Hematopoietic multipotent progenitor cell treated with erythropoietin and hydrocortisone succinate and interleukin-3 and kit ligand, for 4 days (in vitro differentiated cells): Measurements from ENCODE around the gene GPR32.
"Not testable (repeated sequence)": the region's sequence is repeated elsewhere in the genome, so short reads cannot be mapped to it uniquely, and the experiment has no call there.

Source experiments
- DNase-seq: peaks from one replicate; pipeline ENCODE4 v3.0.0-alpha.2; 2015

Gene GPR32, protein sequence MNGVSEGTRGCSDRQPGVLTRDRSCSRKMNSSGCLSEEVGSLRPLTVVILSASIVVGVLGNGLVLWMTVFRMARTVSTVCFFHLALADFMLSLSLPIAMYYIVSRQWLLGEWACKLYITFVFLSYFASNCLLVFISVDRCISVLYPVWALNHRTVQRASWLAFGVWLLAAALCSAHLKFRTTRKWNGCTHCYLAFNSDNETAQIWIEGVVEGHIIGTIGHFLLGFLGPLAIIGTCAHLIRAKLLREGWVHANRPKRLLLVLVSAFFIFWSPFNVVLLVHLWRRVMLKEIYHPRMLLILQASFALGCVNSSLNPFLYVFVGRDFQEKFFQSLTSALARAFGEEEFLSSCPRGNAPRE

DNA sequence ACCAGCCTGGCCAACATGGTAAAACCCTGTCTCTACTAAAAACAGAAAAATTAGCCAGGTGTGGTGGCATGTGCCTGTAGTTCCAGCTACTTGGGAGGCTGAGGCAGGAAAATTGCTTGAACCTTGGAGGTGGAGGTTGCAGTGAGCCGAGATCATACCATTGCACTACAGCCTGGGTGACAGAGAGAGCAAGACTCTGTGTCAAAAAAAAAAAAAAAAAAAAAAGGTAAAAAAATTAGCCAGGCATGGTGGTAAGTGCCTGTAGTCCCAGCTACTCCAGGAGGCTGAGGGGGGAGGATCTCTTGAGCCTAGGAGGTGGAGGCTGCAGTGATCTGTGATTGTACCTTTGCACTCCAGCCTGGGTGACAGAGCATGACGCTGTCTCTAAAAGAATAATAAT, at the start of gene GPR32:
TSS of gene GPR32 (plus strand) at position 301 of the 400 bp plus-strand sequence. CDS start 137 bp downstream, outside the sequence.
- not testable (repeated sequence) for DNase-seq

DNA sequence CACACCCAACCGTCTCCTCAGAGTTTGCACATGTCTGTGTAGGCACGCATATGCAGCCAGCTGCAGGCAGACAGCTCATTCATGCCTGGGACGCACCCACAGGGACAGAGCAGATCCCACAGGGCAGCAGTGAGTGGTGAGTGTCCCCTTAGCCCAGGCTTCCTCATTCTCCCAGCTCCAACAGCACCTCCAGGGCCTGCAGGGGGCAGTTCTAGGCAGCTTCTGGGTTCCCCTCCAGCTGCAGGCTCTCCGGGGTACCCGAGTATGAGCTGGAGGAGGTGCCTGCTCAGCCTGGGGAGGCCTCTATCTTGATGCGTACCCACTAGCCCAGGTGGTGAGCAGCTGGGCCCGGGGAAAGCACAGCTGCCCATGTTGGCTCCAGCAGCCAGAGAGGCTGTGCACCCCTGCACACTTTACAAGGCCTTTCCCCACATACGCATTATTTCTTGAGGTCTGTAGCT, 49.3 kb upstream of the GPR32 start:
- peak; percentile 72 for DNase-seq

DNA sequence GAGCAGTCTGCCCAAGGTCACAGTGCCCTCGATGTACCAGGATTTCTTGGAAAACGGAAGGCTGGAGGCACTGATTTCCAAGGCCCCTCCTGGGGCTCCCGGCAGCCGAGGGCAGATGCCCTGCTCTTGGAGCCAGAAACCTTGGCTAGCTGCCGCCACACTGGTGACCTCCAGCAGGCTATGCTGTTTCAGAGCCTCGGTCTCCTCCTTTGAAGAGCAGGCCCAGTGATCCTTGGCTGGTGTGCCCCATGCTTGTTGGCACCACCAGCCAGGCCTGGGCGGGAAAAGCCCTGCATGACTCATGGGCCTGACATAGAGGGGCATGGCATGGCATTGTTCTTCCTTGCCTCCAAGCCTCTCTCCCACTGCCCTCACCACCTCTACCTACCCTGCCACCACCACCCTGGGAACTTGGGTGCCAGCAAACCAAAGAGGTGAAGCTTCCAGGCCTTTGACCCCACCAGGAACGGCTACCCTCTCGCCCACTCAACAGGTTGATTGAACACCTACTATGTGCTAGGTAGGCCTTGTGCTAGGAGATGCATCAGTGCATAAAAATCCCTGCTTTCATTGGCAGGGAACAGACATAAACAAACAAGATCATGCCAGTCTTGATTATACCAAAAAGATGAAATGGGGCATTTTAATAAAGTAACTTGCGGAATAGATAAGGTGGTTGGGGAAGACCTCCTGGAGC, 48.7 kb upstream of the GPR32 start:
- DNase-seq = no peak

DNA sequence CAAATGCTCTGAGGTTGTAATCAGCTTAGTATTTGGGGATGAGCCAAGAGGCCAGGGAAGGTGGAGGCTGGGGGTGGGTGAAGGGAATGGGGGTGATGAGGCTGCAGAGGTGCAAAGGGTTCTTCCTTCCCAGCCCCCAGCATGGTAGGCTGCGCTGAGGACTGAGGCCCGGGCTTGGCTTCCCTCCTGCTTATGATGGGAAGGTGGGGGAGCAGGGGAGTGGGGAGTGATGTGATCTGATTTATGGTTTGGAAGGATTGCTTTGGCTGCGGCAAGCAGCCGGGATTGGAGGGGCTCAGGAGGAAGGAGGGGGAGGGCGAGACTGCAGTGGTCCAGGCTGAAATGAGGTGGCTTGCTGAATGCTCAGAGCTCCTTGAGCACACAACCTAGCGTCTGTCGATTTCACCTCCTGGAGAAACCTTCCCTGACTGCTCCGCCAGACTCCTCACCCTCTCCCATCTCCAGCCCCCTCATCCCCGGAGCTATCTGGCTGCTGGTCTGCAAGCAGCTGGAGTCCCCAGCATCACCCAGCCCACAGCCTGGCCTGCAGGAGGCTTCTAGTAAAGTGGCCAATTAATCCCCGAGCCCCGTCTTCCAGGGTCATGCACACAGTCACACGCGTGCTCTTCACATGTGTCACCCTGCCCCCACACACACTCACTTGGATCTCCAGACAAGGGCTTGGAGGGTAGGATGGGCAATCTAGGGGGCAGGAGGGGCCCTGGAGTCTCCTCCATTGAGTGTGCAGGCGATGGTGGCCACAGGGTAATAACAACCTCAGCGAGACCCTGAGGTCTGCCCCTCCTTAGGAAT, 47.9 kb upstream of the GPR32 start:
- DNase-seq = no peak

DNA sequence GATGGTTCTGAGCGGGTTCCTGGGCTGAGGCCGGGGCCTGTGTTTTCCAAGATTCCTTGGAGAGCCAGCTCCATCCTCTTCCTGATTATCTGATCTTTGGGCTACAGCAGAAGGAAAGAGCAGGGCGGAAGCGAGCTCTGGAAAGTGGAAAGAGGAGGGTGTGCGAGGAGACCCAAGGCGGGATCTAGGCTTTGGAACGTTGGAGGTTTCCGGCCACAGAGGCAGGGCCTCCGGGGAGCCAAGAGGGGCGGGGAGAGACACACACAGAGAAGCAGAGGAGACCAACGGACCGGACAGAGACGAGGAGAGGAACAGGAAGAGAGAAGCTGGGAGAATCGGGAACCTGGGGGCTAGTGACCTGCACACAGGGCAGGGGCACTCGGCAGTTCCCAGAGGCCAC, 47.2 kb upstream of the GPR32 start, which contains the start of gene CLEC11A:
TSS of gene CLEC11A (plus strand) at position 296 of the 400 bp plus-strand sequence. CDS start 162 bp downstream, outside the sequence.
- peak; percentile 79 for DNase-seq

DNA sequence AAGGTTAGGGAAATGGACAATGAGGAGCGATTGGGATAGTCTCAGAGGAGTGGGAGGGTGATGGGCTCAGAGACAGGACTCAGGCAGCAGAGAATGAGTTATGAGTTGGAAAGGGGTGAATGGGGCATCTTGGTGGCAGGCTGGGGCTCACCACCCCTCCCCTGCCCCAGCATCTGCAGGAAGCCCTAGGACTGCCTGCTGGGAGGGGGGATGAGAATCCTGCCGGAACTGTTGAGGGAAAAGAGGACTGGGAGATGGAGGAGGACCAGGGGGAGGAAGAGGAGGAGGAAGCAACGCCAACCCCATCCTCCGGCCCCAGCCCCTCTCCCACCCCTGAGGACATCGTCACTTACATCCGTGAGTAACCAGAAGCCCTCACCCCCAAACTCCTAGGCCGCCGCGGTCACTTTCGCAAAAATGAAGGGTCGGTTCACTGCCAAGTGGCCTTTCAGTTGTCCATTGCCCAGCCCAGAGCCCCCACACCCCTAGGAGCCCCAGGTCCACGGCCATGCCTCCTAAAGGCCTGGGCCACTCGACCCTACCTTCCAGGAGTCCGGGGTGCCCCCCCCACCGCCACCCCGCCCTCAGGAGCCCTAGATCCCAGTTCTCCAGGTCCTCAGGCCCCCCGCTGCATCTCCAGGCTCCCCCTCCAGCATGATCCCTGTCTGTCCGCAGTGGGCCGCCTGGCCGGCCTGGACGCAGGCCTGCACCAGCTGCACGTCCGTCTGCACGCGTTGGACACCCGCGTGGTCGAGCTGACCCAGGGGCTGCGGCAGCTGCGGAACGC, 46.3 kb upstream of the GPR32 start:
- no peak for DNase-seq

DNA sequence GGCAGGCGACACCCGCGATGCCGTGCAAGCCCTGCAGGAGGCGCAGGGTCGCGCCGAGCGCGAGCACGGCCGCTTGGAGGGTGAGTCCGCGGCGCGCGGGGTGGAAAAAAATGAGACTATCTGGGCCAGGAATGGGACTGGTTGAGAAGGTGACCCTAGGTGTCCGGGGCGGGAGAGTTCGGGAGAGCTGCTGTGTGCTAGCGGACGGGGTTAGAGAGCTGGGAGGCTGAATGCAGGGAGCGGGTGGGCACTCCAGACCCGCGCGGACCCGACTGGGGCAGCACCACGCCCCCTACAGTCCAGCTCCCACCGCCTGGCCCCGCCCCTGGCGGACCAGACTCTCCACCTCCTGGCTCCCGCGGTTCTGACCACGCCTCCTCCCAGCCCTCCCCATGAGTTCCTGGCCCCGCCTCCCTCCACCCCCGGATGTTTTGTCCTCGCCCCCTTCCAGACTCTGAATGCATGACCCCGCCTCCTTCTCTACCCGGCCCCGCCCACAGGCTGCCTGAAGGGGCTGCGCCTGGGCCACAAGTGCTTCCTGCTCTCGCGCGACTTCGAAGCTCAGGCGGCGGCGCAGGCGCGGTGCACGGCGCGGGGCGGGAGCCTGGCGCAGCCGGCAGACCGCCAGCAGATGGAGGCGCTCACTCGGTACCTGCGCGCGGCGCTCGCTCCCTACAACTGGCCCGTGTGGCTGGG, 45.6 kb upstream of the GPR32 start:
- peak; percentile 100 for DNase-seq

DNA sequence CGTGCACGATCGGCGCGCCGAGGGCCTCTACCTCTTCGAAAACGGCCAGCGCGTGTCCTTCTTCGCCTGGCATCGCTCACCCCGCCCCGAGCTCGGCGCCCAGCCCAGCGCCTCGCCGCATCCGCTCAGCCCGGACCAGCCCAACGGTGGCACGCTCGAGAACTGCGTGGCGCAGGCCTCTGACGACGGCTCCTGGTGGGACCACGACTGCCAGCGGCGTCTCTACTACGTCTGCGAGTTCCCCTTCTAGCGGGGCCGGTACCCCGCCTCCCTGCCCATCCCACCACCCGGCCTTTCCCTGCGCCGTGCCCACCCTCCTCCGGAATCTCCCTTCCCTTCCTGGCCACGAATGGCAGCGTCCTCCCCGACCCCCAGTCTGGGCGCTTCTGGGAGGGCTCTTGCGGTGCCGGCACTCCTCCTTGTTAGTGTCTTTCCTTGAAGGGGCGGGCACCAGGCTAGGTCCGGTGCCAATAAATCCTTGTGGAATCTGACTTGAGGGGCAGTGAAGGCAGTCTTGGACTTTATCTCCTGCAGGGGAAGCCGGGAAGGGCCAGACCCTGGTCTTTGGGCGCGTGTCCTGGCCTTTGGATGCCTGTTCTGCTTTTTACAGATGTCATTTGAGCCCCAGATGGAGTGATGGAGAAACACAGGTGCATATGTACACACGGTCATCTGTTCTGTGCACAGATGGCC, 44.9 kb upstream of the GPR32 start:
- no peak for DNase-seq

DNA sequence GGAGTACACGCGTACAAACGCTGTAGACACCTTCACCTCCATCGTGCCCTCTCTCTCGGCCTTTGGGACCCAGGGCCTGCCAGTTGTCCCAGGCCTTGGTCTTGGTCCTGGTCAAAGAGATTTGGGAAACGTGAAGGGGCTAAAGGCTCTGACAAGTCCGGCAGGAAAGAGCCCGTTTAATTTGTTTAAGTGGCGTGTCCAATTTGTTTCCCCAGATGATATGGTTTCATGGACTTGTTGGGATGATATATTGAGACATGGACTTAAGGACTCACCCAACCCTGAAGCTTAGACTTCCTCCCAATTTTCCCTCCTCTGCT, 44.4 kb upstream of the GPR32 start:
- no peak for DNase-seq

DNA sequence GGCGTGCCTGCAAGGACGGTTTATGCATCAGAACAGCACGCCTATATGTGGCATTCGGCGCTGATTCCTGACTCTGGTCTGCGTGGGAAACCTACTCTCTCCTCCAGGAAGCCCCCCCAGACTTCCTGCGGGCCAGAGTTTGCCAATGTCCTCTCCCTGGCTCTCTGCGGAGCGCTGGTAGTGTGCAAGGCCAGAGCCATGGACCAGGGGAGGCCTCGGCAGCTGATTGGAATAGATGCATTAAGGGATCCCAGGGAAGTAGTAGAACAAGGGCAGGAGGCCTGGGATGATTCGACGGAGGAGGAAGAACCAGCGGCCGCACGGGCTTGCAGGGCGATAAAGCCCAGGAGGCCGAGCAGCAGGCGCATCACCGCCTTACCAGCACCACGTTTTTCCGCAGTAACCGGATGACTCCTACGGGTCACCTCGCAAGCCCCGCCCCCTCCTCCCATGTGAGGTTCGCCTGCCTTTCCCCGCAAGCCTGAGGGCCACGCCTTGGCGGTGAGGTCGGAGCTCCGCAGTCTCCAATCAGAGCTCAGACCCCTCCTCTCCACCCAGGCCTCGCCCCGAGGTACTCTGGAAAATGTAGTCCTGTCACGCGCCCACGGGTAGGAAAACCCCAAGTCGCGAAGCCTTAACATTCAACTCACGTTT, 42.1 kb upstream of the GPR32 start:
- DNase-seq = peak; percentile 97

DNA sequence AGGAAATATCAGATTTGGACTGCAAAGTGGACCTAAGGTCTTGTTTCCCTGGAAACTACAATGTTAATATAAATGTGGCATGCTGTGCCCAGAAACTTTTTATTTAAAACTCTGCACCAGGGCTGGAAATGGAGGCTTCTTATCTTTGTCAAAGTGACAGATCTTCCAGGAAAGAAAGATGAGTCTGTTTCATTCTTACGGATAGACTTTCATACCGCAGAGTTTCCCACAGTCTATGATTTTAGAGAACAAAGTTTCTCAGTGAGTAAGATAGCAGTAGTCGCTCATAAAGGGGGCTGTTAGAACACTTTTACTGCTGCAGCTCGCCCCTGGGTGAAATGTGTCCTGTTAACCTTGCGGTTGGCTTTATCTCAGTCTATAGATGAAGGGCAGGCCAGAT, 40.4 kb upstream of the GPR32 start:
- DNase-seq = no peak

DNA sequence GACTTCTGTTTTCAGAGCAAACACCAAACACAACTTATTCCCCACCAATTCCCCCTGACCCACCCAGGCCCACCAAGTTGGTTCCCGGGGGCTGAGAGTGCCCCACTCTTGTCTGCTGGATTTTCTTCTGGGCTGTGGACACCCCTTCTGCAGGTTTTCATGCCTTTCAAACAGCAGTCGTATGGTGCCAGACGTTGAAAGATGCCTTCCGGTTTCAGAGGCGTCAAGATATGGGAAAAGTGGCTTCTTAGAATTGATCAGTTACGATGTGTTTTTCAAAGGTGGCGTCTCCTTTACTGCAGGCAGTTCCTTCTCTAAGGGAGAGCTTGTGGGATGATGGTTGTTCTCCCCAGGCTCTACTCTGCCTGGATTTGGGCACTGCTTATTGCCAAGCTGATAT, 34.4 kb upstream of the GPR32 start:
- no peak for DNase-seq

DNA sequence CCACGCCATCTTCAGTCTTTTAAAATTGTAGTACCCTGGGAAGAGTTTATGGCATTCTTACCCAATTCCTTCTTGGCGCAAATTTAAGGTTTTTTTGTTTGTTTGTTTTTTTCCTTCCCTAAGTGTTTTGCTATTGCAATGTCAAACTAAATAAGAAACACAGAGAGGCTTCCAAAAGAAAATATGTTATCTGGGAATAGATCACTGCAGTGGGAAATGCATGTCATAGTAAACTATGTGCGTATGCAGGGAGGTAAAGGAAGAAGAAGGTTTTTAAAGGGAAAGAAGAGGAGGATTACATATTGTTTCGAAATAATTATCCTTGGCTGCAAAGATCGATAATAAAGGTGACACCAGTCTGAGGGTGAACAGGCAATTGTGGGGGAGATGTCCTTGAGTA, 33.9 kb upstream of the GPR32 start:
- no peak for DNase-seq

DNA sequence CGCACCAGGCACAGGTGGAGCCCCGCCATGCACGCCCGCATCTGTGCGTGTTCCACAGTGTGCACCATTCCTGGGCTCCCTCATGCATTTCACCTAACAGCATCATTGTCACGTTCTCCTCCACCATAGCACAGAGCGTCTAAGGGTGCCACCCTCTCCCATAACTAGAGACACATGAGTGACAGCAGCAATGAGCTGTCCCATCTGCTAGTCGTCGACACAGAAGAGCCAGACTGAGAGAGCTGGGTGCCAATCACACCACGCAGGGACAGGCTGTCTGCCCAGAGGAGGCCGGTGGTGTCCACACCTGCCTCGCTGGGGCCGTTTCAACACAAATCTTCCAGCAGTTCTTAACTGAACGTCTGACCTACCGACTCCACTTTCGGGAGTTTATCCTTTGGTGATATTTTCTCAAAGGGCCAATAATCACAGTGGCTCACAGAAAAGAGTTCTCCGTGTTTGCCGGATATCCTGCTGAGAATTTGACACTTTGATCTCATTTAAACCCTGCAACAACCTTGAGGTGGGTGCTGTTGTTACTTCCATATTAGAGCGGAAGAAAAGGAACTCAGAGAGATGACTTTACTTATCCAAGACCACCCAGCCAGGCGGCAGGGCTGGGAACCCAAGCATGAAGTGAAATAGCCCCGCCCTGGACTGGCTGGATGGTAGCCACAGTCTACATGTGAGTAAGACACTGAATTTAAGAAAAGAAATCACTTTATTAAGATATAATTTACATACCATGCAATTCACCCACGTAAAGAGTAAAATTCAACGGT, 30.9 kb upstream of the GPR32 start:
- DNase-seq = no peak

DNA sequence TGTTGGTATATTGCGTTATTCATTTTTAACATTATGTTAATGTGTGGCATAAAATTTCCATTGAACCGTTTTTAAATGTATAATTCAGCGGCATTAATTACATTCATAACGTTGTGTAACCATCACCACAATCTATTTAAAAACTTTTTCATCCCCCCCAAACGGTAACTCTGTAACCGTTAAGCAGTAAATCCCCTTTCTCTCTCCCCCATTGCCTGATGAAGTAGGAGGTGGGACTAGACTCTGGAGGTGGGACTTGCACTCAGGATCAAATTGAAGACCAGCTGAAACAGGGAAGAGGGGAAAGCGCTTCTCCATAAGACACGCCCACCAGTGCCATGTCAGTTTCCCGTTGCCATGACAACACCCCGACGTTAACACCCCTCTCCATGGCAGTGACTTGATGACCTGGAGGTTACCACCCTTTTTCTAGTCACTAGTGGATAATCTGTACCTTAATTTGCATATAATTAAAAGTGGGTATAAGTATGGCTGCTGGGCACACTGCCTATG, 30.3 kb upstream of the GPR32 start:
- DNase-seq = no peak

DNA sequence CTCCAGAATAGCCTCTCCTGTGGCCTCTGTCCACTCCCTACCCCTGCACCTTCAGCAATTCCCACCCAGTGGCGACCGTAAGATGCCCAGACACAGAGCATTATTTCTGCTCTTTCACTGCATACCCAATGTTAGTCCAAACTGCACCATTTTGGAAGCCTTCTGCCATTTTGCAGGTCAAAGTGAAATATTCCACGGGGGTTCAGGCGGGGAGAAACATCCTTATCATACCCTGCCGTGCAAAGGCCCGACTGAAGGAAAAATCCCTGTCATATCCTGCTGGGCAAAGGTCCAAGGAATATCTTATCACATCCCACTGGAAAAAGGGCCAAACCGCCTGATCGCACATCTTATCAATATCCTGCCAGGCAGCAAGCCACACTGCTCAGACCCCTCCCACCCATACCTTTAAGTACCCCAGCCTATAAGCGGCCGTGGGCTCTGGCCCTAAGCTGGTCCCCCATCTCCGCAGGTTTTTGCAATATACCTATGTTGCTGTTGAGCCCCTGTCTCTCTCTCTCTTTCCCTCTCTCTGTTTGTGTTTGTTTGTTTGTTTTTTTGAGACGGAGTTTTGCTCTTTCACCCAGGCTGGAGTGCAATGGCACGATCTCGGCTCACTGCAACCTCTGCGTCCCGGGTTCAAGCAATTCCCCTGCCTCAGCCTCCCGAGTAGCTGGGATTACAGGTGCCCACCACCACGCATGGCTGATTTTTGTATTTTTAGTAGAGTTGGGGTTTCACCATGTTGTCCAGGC, 28.9 kb upstream of the GPR32 start:
- no peak for DNase-seq

DNA sequence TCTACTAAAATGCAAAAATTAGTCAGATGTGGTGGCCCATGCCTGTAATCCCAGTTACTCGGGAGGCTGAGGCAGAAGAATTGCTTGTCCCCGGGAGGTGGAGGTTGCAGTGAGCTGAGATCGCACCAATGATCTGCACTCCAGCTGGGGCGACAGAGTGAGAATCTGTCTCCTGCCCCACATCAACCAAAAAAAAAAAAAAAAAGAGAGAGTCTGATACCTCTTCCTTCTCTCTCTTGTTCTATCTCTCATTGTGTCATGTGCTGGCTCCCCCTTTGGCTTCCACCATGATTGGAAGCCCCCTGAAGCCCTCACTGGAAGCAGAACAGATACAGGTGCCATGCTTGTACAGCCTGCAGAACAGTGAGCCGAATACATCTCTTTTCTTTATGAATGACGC, 26.7 kb upstream of the GPR32 start:
- DNase-seq = no peak

DNA sequence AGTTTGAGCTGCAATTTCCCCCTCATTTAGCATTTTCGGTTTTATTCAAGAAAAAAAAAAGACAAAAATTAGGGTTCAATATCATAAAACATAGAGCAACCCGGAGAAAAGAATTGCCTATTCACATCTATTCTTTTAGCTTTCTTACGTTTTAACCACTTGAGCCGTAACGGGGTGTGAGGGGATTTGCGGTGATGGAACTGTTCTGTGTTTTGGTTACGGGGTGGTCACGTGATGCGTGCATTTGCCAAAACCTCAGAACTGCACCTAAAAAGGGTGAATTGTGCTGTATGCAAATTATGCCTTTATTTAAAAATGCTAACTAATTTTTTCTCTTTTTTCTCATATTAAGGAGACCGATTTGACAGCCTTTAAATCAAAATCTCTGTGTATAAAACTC, 25.0 kb upstream of the GPR32 start:
- DNase-seq = no peak

DNA sequence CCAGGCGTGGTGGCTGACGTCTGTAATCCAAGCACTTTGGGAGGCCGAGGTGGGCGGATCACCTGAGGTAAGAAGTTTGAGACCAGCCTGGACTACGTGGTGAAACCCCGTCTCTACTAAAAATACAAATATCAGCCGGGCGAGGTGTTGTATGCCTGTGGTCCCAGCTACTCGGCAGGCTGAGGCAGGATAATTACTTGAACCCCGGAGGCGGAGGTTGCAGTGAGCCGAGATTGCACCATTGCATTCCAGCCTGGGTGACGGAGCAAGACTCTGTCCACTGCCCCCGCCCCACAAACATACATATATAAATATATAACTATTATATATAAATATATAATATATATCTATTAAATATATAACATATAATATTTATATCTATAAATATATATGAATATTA, 23.1 kb upstream of the GPR32 start:
- not testable (repeated sequence) for DNase-seq
